ENCODE measurements around the gene GINS1.

DNA sequence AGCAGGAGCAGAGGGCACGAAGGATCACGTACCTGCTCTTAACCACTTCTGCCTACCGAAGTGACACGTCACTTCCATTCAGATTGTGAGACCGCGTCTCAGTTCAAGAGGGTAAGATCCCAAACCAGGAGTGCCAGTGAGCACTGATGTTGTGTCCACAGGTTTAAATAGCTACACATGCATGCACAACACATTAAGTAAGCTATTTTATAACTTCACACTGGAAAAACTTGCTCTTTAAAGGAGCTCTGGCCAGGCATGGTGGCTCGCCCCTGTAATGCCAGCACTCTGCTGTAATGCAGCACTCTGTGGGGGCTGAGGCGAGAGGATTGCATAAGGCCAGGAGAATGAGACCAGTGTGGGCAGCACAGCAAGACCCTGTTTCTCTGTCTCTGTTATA lies 37.9 kb upstream of the GINS1 start:
- TF ChIP-seq, protein P1, sequence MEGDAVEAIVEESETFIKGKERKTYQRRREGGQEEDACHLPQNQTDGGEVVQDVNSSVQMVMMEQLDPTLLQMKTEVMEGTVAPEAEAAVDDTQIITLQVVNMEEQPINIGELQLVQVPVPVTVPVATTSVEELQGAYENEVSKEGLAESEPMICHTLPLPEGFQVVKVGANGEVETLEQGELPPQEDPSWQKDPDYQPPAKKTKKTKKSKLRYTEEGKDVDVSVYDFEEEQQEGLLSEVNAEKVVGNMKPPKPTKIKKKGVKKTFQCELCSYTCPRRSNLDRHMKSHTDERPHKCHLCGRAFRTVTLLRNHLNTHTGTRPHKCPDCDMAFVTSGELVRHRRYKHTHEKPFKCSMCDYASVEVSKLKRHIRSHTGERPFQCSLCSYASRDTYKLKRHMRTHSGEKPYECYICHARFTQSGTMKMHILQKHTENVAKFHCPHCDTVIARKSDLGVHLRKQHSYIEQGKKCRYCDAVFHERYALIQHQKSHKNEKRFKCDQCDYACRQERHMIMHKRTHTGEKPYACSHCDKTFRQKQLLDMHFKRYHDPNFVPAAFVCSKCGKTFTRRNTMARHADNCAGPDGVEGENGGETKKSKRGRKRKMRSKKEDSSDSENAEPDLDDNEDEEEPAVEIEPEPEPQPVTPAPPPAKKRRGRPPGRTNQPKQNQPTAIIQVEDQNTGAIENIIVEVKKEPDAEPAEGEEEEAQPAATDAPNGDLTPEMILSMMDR (IDR thresholded peaks at IDR 0.05), result no peak
- no peak for TF ChIP-seq POLR2AphosphoS5 (IDR thresholded peaks at IDR 0.05)
